ENCODE data around the gene SLC25A23. TPM values are rescaled to one million over a fixed set of nuclear protein-coding genes. Genes with fewer than 3 reads are reported as not detected.
A peak's percentile ranks its signal among the peaks of the same experiment; 100 is the strongest.

The SLC25A23 gene
- total RNA-seq, 1 donor from 2014 or later, result 16.0 TPM

DNA sequence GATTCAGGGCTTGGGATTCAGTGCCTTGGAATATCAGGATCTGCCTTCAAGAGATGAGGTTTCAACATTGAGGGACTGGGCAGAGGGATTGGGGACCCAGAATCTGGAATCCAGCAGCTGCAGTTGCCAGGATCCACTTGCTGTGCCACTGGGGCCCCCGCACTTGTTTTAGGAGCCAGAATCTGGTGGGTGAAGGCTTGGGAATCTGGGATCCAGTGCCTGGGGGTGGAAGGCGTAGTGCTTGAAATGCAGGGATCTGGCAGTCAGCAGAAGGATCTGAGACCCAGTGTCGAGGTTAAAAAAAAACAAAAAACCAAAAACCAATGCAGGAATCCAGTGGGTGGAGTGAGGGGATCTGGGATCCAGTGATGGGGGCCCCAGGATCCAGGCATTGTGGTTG, 18.7 kb downstream of the SLC25A23 start:
- TF ChIP-seq EZH2phosphoT487 (IDR thresholded peaks at IDR 0.05) (no peak), EZH2 (IDR thresholded peaks at IDR 0.05) (no peak)
- TF ChIP-seq, protein P1, sequence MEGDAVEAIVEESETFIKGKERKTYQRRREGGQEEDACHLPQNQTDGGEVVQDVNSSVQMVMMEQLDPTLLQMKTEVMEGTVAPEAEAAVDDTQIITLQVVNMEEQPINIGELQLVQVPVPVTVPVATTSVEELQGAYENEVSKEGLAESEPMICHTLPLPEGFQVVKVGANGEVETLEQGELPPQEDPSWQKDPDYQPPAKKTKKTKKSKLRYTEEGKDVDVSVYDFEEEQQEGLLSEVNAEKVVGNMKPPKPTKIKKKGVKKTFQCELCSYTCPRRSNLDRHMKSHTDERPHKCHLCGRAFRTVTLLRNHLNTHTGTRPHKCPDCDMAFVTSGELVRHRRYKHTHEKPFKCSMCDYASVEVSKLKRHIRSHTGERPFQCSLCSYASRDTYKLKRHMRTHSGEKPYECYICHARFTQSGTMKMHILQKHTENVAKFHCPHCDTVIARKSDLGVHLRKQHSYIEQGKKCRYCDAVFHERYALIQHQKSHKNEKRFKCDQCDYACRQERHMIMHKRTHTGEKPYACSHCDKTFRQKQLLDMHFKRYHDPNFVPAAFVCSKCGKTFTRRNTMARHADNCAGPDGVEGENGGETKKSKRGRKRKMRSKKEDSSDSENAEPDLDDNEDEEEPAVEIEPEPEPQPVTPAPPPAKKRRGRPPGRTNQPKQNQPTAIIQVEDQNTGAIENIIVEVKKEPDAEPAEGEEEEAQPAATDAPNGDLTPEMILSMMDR (IDR thresholded peaks at IDR 0.05), result no peak
- no peaks in the 10 kb centered on the region for H3K27me3 ChIP-seq
- H3K4me3 ChIP-seq, result no peak overlapping the region
- H3K27ac ChIP-seq, result no peak overlapping the region
- Mint-ChIP-seq H3K36me3 (peaks cover 16% of the 10 kb centered on the region), H3K4me1 (no peaks in the 10 kb centered on the region), H3K27me3 (ENCODE audit: insufficient read depth, low read depth) (peaks cover 7% of the 10 kb centered on the region), H3K4me3 (no peak overlapping the region), H3K9me3 (no peaks in the 10 kb centered on the region), H3K27ac (peak overlapping the region; percentile 69)
- H3K36me3 ChIP-seq, result no peaks in the 10 kb centered on the region
- no peak overlapping the region for H2AFZ ChIP-seq (replicated peaks)
- H3K79me2 ChIP-seq (ENCODE audit: low read depth), result no peaks in the 10 kb centered on the region
- no peaks in the 10 kb centered on the region for H3K4me1 ChIP-seq
- H4K20me1 ChIP-seq (ENCODE audit: low read depth), result no peaks in the 10 kb centered on the region
- no peak for DNase-seq (ENCODE audit: low spot score)
- H3K4me2 ChIP-seq, result no peak overlapping the region
- no peaks in the 10 kb centered on the region for H3F3A ChIP-seq (ENCODE audit: low read depth)
- H3K9me3 ChIP-seq (ENCODE audit: low read depth), result no peaks in the 10 kb centered on the region
- H3K9ac ChIP-seq, result no peak overlapping the region

DNA sequence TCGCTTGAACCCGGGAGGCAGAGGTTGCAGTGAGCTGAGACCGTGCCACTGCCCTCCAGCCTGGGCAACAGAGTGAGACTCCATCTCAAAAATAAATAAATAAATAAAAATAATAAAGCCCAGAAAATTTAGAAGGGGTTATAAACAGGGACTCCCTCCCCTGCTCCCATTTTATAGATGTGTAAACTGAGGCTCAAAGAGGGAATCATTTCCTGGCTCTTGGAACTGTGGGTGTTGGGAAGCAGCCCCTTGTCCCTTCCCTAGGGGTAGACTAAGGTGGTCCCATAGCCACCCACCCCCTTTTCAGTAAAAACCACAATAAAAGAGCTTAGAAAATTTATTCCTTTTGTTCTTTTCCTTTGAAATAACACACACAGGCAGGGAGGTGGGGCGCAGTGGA, 19.8 kb downstream of the SLC25A23 start:
- Histone ChIP-seq H4K20me1 (ENCODE audit: low read depth) (no peaks in the 10 kb centered on the region), H3K9ac (no peak overlapping the region), H3K4me2 (no peak overlapping the region), H3K4me1 (no peaks in the 10 kb centered on the region), H3K27me3 (no peaks in the 10 kb centered on the region), H3K79me2 (ENCODE audit: low read depth) (no peaks in the 10 kb centered on the region), H3K9me3 (ENCODE audit: low read depth) (no peaks in the 10 kb centered on the region), H3K4me3 (no peak overlapping the region), H2AFZ (replicated peaks) (no peak overlapping the region), H3K27ac (no peak overlapping the region), H3K36me3 (no peaks in the 10 kb centered on the region), H3F3A (ENCODE audit: low read depth) (no peaks in the 10 kb centered on the region)
- DNase-seq (ENCODE audit: low spot score), result no peak
- Mint-ChIP-seq H3K4me3 (no peak overlapping the region), H3K27ac (no peak overlapping the region), H3K27me3 (ENCODE audit: insufficient read depth, low read depth) (peaks cover 7% of the 10 kb centered on the region), H3K9me3 (no peaks in the 10 kb centered on the region), H3K4me1 (no peaks in the 10 kb centered on the region), H3K36me3 (peaks cover 8% of the 10 kb centered on the region)
- TF ChIP-seq EZH2phosphoT487 (IDR thresholded peaks at IDR 0.05), result no peak
- TF ChIP-seq, protein P1 (IDR thresholded peaks at IDR 0.05), result no peak
- no peak for TF ChIP-seq EZH2 (IDR thresholded peaks at IDR 0.05)

DNA sequence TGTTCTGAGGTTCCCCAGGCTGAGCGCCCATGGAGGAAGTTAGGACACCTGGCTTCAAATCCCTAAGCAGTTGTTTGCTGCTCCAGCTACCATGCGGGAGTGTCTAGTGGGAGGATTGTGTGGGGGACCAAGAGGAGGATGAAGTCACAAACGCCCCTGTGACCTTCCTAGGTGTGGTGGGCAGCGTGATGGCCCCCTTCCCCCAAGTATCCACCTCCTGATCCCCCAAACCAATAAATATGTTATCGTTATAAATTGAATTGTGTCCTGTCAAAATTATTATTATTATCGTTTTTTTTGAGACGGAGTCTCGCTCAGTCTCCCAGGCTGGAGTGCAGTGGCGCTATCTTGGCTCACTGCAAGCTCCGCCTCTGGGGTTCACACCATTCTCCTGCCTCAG, 25.9 kb downstream of the SLC25A23 start, which contains the start of gene SLC25A41:
SLC25A41 (minus strand) TSS at position 101 of the 400 bp plus-strand sequence; CDS start at position 31, 70 bp downstream.
- H3K36me3 Mint-ChIP-seq, result no peaks in the 10 kb centered on the region
- no peaks in the 10 kb centered on the region for H3F3A ChIP-seq (ENCODE audit: low read depth)
- H2AFZ ChIP-seq (replicated peaks), result no peak within 1 kb of the TSS

More for the DNA sequence above, 25.9 kb downstream of the SLC25A23 start, which contains the start of gene SLC25A41:
- Histone ChIP-seq H3K4me2 (no peak within 1 kb of the TSS), H3K27me3 (peaks cover 13% of the 10 kb centered on the region), H3K36me3 (no peaks in the 10 kb centered on the region), H3K79me2 (ENCODE audit: low read depth) (no peaks in the 10 kb centered on the region), H3K9me3 (ENCODE audit: low read depth) (no peaks in the 10 kb centered on the region), H3K4me3 (no peak within 1 kb of the TSS), H3K9ac (no peak within 1 kb of the TSS), H4K20me1 (ENCODE audit: low read depth) (no peaks in the 10 kb centered on the region), H3K4me1 (no peaks in the 10 kb centered on the region), H3K27ac (no peak within 1 kb of the TSS)
- Mint-ChIP-seq H3K27me3 (ENCODE audit: insufficient read depth, low read depth) (peaks cover 7% of the 10 kb centered on the region), H3K4me1 (no peaks in the 10 kb centered on the region), H3K27ac (no peak within 1 kb of the TSS), H3K4me3 (no peak within 1 kb of the TSS), H3K9me3 (no peaks in the 10 kb centered on the region)
- TF ChIP-seq EZH2phosphoT487 (IDR thresholded peaks at IDR 0.05), result no peak
- no peak for TF ChIP-seq EZH2 (IDR thresholded peaks at IDR 0.05)
- TF ChIP-seq, protein P1 (IDR thresholded peaks at IDR 0.05), result no peak
- no peak for DNase-seq (ENCODE audit: low spot score)
